Measurements from ENCODE around the gene RPTOR. TPM values are rescaled to one million over a fixed set of nuclear protein-coding genes. Genes with fewer than 3 reads are reported as not detected.

RPTOR gene
- total and polyA plus RNA-seq, 2 experiments from 2014 or later = 13.2 to 37.9 TPM

DNA sequence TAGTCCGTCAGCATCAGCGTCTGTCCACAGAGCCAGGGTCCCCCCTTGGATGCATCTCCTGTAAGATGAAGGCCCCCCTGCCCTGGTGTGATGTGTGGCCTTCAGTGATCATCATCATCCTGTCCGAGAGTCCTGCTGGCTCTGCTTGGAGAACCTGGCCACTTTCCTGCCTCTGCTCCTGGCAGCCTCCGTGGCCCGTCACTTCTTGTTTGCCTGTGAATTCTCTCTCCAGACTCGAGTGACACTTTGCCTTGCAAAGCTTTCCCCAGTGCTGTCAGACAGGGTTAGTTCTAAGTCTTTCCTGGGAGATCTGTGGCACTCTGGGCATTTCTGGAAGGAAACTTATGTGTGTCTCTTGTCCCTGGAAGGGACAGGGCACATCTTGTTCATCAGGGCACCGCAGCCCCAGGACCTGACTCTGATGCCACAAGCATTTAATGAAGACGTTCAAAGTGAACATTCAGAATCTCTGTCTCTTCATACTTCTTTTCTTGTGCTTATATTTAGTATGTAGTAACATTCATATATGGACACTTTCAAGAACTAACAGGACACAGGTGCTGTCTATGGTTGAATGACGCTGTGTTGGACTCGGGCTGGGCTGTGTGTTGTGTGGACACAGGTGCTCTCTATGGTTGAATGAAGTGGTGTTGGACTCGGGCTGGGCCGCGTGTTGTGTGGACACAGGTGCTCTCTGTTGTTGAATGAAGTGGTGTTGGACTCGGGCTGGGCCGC, 68.5 kb downstream of the RPTOR start:
- no peak overlapping the region for H3K4me3 ChIP-seq
- no peak overlapping the region for H3K27ac ChIP-seq
- no peaks in the 10 kb centered on the region for H3K4me1 ChIP-seq (ENCODE audit: low read depth)
- H3K36me3 ChIP-seq = no peaks in the 10 kb centered on the region
- TF ChIP-seq, protein P1, sequence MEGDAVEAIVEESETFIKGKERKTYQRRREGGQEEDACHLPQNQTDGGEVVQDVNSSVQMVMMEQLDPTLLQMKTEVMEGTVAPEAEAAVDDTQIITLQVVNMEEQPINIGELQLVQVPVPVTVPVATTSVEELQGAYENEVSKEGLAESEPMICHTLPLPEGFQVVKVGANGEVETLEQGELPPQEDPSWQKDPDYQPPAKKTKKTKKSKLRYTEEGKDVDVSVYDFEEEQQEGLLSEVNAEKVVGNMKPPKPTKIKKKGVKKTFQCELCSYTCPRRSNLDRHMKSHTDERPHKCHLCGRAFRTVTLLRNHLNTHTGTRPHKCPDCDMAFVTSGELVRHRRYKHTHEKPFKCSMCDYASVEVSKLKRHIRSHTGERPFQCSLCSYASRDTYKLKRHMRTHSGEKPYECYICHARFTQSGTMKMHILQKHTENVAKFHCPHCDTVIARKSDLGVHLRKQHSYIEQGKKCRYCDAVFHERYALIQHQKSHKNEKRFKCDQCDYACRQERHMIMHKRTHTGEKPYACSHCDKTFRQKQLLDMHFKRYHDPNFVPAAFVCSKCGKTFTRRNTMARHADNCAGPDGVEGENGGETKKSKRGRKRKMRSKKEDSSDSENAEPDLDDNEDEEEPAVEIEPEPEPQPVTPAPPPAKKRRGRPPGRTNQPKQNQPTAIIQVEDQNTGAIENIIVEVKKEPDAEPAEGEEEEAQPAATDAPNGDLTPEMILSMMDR (IDR thresholded peaks at IDR 0.05; ENCODE audit: low read depth, low read length) = no peak
- no peaks in the 10 kb centered on the region for H3K9me3 ChIP-seq (ENCODE audit: low read depth)
- no peak for DNase-seq (ENCODE audit: low read depth in 1 of 2, low spot score in 1 of 2)
- H3K27me3 ChIP-seq = no peaks in the 10 kb centered on the region

DNA sequence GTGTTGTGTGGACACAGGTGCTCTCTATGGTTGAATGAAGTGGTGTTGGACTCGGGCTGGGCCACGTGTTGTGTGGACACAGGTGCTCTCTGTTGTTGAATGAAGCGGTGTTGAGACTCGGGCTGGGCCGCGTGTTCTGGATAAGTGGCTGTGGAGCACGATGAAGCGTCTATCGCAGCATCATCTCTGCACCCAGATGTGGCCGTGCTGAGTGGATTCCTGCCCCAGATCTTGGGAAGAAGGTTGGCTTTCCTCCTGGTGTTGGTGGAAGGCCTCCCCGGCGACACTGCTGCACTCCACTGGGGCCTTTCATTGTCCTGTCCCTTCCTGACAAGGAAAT, 69.1 kb downstream of the RPTOR start:
- no peaks in the 10 kb centered on the region for H3K27me3 ChIP-seq
- no peak overlapping the region for H3K27ac ChIP-seq
- no peak for DNase-seq (ENCODE audit: low read depth in 1 of 2, low spot score in 1 of 2)
- H3K4me1 ChIP-seq (ENCODE audit: low read depth) = no peaks in the 10 kb centered on the region
- TF ChIP-seq, protein P1 (IDR thresholded peaks at IDR 0.05; ENCODE audit: low read depth, low read length) = no peak
- H3K36me3 ChIP-seq = no peaks in the 10 kb centered on the region
- H3K9me3 ChIP-seq (ENCODE audit: low read depth) = no peaks in the 10 kb centered on the region
- no peak overlapping the region for H3K4me3 ChIP-seq

DNA sequence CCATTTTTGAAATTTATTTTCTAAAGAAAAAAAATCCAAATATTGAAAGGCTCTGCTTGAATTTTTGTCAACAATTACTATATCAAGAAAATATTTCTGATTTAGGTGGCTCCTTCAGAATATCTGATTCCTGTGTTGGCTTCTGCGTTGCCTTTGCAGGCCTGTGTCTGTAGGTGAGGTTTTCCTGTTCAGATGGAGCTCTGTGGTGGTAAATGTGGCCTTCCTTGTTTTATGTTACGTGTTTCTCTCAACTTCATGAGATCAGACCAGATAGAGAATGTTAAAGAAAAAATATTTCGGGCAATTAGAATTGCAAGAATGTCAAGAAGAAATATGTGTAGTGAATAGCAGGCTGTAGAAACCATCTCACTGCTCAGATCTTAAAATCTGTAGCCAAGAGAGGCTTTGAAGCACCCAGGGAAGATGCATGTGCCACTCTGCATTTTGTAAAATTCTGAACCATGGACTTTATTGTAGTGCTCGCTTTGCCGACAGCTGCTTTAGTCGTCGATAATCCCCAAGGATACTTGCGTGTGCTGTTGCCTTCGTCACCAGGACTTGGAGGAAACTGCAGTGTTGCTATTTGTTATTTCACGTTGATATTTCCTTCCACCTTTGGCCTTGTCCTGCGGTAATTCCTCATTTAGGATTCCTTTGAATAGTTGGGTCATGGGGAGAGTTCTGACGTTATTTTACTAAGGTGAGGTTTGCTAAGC, 69.9 kb downstream of the RPTOR start:
- Histone ChIP-seq H3K9me3 (ENCODE audit: low read depth) (no peaks in the 10 kb centered on the region), H3K27me3 (no peaks in the 10 kb centered on the region), H3K4me1 (ENCODE audit: low read depth) (no peaks in the 10 kb centered on the region), H3K4me3 (no peak overlapping the region), H3K27ac (no peak overlapping the region), H3K36me3 (no peaks in the 10 kb centered on the region)
- TF ChIP-seq, protein P1 (IDR thresholded peaks at IDR 0.05; ENCODE audit: low read depth, low read length) = no peak
- DNase-seq (ENCODE audit: low read depth in 1 of 2, low spot score in 1 of 2) = no peak

DNA sequence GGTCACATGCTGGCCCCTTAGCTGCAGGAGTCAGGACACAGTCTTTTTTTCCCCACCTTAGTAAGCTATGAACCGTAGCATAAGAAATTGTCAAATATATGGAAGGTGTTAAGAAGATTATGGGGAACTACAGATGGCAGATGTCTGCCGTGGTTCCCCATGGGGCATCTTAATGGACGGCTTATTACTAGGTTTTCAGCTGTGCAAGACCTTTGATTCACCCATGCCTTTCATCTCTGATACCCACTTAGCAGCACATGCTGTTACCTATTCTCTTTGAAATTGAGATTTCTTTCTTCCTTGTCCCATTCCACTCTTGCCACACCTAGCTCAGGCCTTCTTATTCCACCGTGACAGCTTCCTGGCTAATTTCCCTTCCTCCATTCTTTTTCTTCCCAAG, 70.7 kb downstream of the RPTOR start:
- TF ChIP-seq, protein P1 (IDR thresholded peaks at IDR 0.05; ENCODE audit: low read depth, low read length) = no peak
- Histone ChIP-seq H3K27ac (no peak overlapping the region), H3K36me3 (no peaks in the 10 kb centered on the region), H3K9me3 (ENCODE audit: low read depth) (no peaks in the 10 kb centered on the region), H3K27me3 (no peaks in the 10 kb centered on the region), H3K4me1 (ENCODE audit: low read depth) (no peaks in the 10 kb centered on the region), H3K4me3 (no peak overlapping the region)
- no peak for DNase-seq (ENCODE audit: low read depth in 1 of 2, low spot score in 1 of 2)

DNA sequence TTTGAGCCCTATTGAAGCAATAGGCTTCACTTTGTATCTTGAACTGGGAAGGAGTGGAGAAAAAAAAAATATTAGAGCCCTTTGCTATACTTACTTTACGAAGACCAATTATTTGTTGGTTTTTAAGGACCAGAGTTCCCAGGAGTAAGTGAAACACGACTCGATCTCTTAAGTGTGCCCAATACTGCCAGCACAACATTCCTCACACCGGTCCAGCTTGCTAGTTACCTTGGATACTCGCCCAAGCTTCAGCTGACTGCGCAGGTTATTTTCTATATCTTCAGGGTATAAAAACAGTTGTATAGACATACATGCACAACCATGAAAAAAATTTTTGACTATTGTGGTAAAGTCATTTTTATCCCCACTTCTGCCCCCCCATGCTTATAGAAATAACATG, 72.1 kb downstream of the RPTOR start:
- no peak overlapping the region for H3K4me3 ChIP-seq
- no peak for DNase-seq (ENCODE audit: low read depth in 1 of 2, low spot score in 1 of 2)
- no peaks in the 10 kb centered on the region for H3K27me3 ChIP-seq
- H3K36me3 ChIP-seq = no peaks in the 10 kb centered on the region
- H3K27ac ChIP-seq = no peak overlapping the region
- TF ChIP-seq, protein P1 (IDR thresholded peaks at IDR 0.05; ENCODE audit: low read depth, low read length) = no peak
- no peaks in the 10 kb centered on the region for H3K9me3 ChIP-seq (ENCODE audit: low read depth)
- no peaks in the 10 kb centered on the region for H3K4me1 ChIP-seq (ENCODE audit: low read depth)

Data from cardiac muscle cell (in vitro differentiated cells and primary cell).